Caco-2 (cell line): ENCODE results near the gene ATXN1. TPM values are rescaled to one million over a fixed set of nuclear protein-coding genes. Genes with fewer than 3 reads are reported as not detected.

Experiments used
- BruUV-seq: library from RNA; stranded (reverse); fragments of 400-500 nt; replicated peaks from 2 replicates; lab custom pipeline; 2021; lab: Mats Ljungman, UMichigan
- CTCF ChIA-PET: fragments of 300-600 bp; sonication (Branson Sonifier 250); formaldehyde crosslinking; loops from one replicate; lab custom pipeline; 2022; ENCODE audit warnings: antibody characterized with exemption; lab: Charles Lee
- POLR2A ChIA-PET: fragments of 300-600 bp; sonication (Branson Sonifier 250); formaldehyde crosslinking; loops from one replicate; lab custom pipeline; 2022; ENCODE audit warnings: antibody characterized with exemption; lab: Charles Lee
- DNase-seq, 2 experiments: peaks; one replicate each; pipeline versions ENCODE4 v3.0.0 to v3.0.0-alpha.2; 2020 to 2022
- H3K27me3 ChIP-seq: replicated peaks from 2 replicates; pipeline ENCODE4 v1.6.0; 2011; ENCODE audit warnings: low read length; ENCODE audit not compliant: control insufficient read depth, insufficient read depth
- H3K36me3 ChIP-seq: 2 replicates; pipeline ENCODE4 v1.5.1; 2011; ENCODE audit warnings: low read length; ENCODE audit not compliant: control insufficient read depth, insufficient read depth
- H3K4me1 ChIP-seq: fragments of 250-450 bp; sonication (Bioruptor Pico); 2 replicates; pipeline ENCODE4 v1.5.1; 2020; ENCODE audit warnings: mild to moderate bottlenecking
- H3K4me3 ChIP-seq: 2 replicates; pipeline ENCODE4 v1.5.1; 2011; ENCODE audit warnings: low read depth, mild to moderate bottlenecking, control low read depth, low read length
- H3K9me3 ChIP-seq: fragments of 250-450 bp; sonication (Bioruptor Pico); 2 replicates; pipeline ENCODE4 v1.5.1; 2020; ENCODE audit warnings: mild to moderate bottlenecking, moderate library complexity
- H3K27ac Mint-ChIP-seq: one replicate; pipeline ENCODE4 v1.8.0; 2022; ENCODE audit warnings: mixed read lengths; ENCODE audit not compliant: unreplicated experiment
- H3K27me3 Mint-ChIP-seq: one replicate; pipeline ENCODE4 v1.8.0; 2022; ENCODE audit warnings: mixed read lengths; ENCODE audit not compliant: insufficient read depth, unreplicated experiment
- H3K36me3 Mint-ChIP-seq: one replicate; pipeline ENCODE4 v1.8.0; 2022; ENCODE audit warnings: mild to moderate bottlenecking, mixed read lengths; ENCODE audit not compliant: insufficient read depth, unreplicated experiment
- H3K4me1 Mint-ChIP-seq: one replicate; pipeline ENCODE4 v1.8.0; 2022; ENCODE audit warnings: low read depth, mixed read lengths; ENCODE audit not compliant: unreplicated experiment
- H3K4me3 Mint-ChIP-seq: one replicate; pipeline ENCODE4 v1.8.0; 2022; ENCODE audit warnings: mild to moderate bottlenecking, moderate library complexity, mixed read lengths; ENCODE audit not compliant: unreplicated experiment
- H3K9me3 Mint-ChIP-seq: one replicate; pipeline ENCODE4 v1.8.0; 2022; ENCODE audit warnings: mixed read lengths; ENCODE audit not compliant: unreplicated experiment
- intact Hi-C: fragments of 100-400 bp; cut with micrococcal nuclease; formaldehyde crosslinking; loops from one replicate; pipeline ENCODE4 v1.10.0; 2022; ENCODE audit not compliant: unreplicated experiment
- total RNA-seq: library from RNA; stranded (reverse); gene quantifications from 2 replicates; pipeline ENCODE4 v1.2.3, GENCODE V29; 2022
- TF ChIP-seq, protein P1 (sequence below), 2 experiments: fragments of 200-600 bp in 1 of 2; IDR thresholded peaks; 1 replicate in 1 of 2; 2 replicates in 1 of 2; pipeline versions ENCODE4 v1.5.1 to v1.8.0; 2011 to 2022; ENCODE audit warnings: antibody characterized with exemption in 1 of 2, control low read depth in 1 of 2, inconsistent platforms in 1 of 2, low read depth in 1 of 2, low read length in 1 of 2, mild to moderate bottlenecking in 1 of 2, moderate library complexity in 1 of 2; ENCODE audit not compliant: insufficient read depth in 1 of 2, severe bottlenecking in 1 of 2, unreplicated experiment in 1 of 2

The ATXN1 gene
- total RNA-seq, 1 experiment from 2014 or later = 14.2 TPM

DNA sequence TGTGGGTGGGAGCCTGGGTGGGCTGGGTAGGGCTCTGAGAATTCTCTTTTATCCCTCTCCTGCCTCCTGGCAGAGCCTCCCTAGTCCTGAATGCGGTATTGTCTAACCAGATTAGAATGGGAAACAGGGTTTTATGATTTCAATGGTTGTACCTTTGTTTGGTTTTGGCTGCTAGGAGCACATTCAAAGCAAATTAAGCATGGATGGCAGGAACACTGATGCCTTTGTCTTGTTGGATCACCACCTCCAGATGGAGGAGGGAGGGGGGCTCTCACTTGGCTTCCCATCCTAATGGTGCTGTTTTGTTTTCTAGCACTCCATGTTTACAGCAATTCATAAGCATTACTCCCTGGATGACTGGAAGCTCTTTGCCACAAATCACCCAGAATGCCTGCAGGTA, 511.3 kb downstream of the ATXN1 start:
- intact Hi-C loops = no loop called here
- BruUV-seq = no TSS peak
- no peak overlapping the region for H3K4me3 Mint-ChIP-seq
- POLR2A ChIA-PET = interaction anchor here (0.6 kb wide), 1 partner anchor 591 kb away, joined by 4 read pairs; no protein-coding TSS in a partner anchor
- Histone ChIP-seq H3K9me3 (no peaks in the 10 kb centered on the region), H3K36me3 (no peaks in the 10 kb centered on the region), H3K27me3 (no peaks in the 10 kb centered on the region), H3K4me3 (no peak overlapping the region), H3K4me1 (no peaks in the 10 kb centered on the region)
- CTCF ChIA-PET = no interaction called here
- no peaks in the 10 kb centered on the region for H3K4me1 Mint-ChIP-seq
- no peaks in the 10 kb centered on the region for H3K27me3 Mint-ChIP-seq
- TF ChIP-seq, protein P1, sequence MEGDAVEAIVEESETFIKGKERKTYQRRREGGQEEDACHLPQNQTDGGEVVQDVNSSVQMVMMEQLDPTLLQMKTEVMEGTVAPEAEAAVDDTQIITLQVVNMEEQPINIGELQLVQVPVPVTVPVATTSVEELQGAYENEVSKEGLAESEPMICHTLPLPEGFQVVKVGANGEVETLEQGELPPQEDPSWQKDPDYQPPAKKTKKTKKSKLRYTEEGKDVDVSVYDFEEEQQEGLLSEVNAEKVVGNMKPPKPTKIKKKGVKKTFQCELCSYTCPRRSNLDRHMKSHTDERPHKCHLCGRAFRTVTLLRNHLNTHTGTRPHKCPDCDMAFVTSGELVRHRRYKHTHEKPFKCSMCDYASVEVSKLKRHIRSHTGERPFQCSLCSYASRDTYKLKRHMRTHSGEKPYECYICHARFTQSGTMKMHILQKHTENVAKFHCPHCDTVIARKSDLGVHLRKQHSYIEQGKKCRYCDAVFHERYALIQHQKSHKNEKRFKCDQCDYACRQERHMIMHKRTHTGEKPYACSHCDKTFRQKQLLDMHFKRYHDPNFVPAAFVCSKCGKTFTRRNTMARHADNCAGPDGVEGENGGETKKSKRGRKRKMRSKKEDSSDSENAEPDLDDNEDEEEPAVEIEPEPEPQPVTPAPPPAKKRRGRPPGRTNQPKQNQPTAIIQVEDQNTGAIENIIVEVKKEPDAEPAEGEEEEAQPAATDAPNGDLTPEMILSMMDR (IDR thresholded peaks at IDR 0.05; ENCODE audit: insufficient read depth in 1 of 2, low read depth in 1 of 2, low read length in 1 of 2, severe bottlenecking in 1 of 2, unreplicated experiment in 1 of 2) = no peak
- no peaks in the 10 kb centered on the region for H3K36me3 Mint-ChIP-seq
- no peak for DNase-seq
- H3K27ac Mint-ChIP-seq = no peak overlapping the region
- no peaks in the 10 kb centered on the region for H3K9me3 Mint-ChIP-seq
